ENCODE data around the gene TRUB2.

GRCh38 chr9:128335914-128336313 is 13.7 kb upstream of the TRUB2 start:
- TF ChIP-seq, protein P1, sequence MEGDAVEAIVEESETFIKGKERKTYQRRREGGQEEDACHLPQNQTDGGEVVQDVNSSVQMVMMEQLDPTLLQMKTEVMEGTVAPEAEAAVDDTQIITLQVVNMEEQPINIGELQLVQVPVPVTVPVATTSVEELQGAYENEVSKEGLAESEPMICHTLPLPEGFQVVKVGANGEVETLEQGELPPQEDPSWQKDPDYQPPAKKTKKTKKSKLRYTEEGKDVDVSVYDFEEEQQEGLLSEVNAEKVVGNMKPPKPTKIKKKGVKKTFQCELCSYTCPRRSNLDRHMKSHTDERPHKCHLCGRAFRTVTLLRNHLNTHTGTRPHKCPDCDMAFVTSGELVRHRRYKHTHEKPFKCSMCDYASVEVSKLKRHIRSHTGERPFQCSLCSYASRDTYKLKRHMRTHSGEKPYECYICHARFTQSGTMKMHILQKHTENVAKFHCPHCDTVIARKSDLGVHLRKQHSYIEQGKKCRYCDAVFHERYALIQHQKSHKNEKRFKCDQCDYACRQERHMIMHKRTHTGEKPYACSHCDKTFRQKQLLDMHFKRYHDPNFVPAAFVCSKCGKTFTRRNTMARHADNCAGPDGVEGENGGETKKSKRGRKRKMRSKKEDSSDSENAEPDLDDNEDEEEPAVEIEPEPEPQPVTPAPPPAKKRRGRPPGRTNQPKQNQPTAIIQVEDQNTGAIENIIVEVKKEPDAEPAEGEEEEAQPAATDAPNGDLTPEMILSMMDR (IDR thresholded peaks at IDR 0.05; ENCODE audit: low read depth, low read length, poor library complexity, severe bottlenecking): no peak
- no peak for TF ChIP-seq EZH2phosphoT487 (IDR thresholded peaks at IDR 0.05; ENCODE audit: borderline replicate concordance, low read length)
